K562 treated with DMSO at 1 percent for 24 hours (cell line): ENCODE data around the gene YAE1. TPM values are rescaled to one million over a fixed set of nuclear protein-coding genes. Genes with fewer than 3 reads are reported as not detected.

Experiments used
- total RNA-seq: library from RNA; unstranded; fragments of 300-600 nt; gene quantifications from 2 replicates; pipeline ENCODE4 v1.2.3, GENCODE V29; 2022; ENCODE audit warnings: low read depth; ENCODE audit not compliant: insufficient read depth

Gene YAE1
- 7.7 and 11.4 TPM in 2 replicates for total RNA-seq

GRCh38 chr7:39566023-39566921 is at the start of gene YAE1:
YAE1 (plus strand) TSS chr7:39566404; CDS start chr7:39566419, 15 bp downstream.

Other genes starting within 250 kb of the YAE1 start
- gene RALA, start 57.2 kb downstream of the YAE1 start, total RNA-seq: 33.2 and 38.3 TPM in 2 replicates